HEK293 (cell line): ENCODE measurements around the gene GCLM.

Experiments
- IKZF3 ChIP-seq: fragments of 450-650 bp; IDR thresholded peaks from 2 replicates; pipeline ENCODE4 v1.5.0; 2018; ENCODE audit warnings: missing biosample characterization, mild to moderate bottlenecking, missing genetic modification characterization, moderate library complexity
- KLF8 ChIP-seq: fragments of 450-650 bp; formaldehyde crosslinking; IDR thresholded peaks from 2 replicates; pipeline ENCODE4 v1.5.1; 2016; ENCODE audit warnings: missing biosample characterization, missing genetic modification characterization
- KLF9 ChIP-seq: fragments of 450-650 bp; formaldehyde crosslinking; IDR thresholded peaks from 2 replicates; pipeline ENCODE4 v1.5.1; 2016; ENCODE audit warnings: missing biosample characterization, missing genetic modification characterization, low read depth
- SP3 ChIP-seq: fragments of 450-650 bp; formaldehyde crosslinking; IDR thresholded peaks from 2 replicates; pipeline ENCODE4 v1.5.1; 2016; ENCODE audit warnings: missing biosample characterization, missing genetic modification characterization
- SP7 ChIP-seq: fragments of 450-650 bp; formaldehyde crosslinking; IDR thresholded peaks from 2 replicates; pipeline ENCODE4 v1.5.1; 2016; ENCODE audit warnings: missing biosample characterization, missing genetic modification characterization
- YY1 ChIP-seq: fragments of 450-650 bp; formaldehyde crosslinking; IDR thresholded peaks from 2 replicates; pipeline ENCODE4 v1.5.1; 2018; ENCODE audit warnings: missing biosample characterization, missing genetic modification characterization
- ZBTB20 ChIP-seq: fragments of 450-650 bp; formaldehyde crosslinking; IDR thresholded peaks from 2 replicates; pipeline ENCODE4 v1.5.1; 2016; ENCODE audit warnings: missing biosample characterization, missing genetic modification characterization
- ZBTB8A ChIP-seq: fragments of 450-650 bp; formaldehyde crosslinking; IDR thresholded peaks from 2 replicates; pipeline ENCODE4 v1.5.1; 2016; ENCODE audit warnings: missing biosample characterization, missing genetic modification characterization
- ZFP37 ChIP-seq: fragments of 450-650 bp; formaldehyde crosslinking; IDR thresholded peaks from 2 replicates; pipeline ENCODE4 v1.5.1; 2016; ENCODE audit warnings: missing biosample characterization, missing genetic modification characterization
- ZNF146 ChIP-seq: fragments of 450-650 bp; formaldehyde crosslinking; IDR thresholded peaks from 2 replicates; pipeline ENCODE4 v1.5.1; 2016; ENCODE audit warnings: missing biosample characterization, missing genetic modification characterization
- ZNF155 ChIP-seq: fragments of 450-650 bp; formaldehyde crosslinking; IDR thresholded peaks from 2 replicates; pipeline ENCODE4 v1.5.1; 2016; ENCODE audit warnings: missing biosample characterization, missing genetic modification characterization
- ZNF184 ChIP-seq: fragments of 450-650 bp; IDR thresholded peaks from 2 replicates; pipeline ENCODE4 v1.5.1; 2018; ENCODE audit warnings: missing biosample characterization, mild to moderate bottlenecking, missing genetic modification characterization
- ZNF335 ChIP-seq: fragments of 450-650 bp; formaldehyde crosslinking; conservative IDR thresholded peaks from 2 replicates; pipeline ENCODE4 v1.5.1; 2016; ENCODE audit warnings: missing biosample characterization, missing genetic modification characterization
- ZNF423 ChIP-seq: fragments of 450-650 bp; formaldehyde crosslinking; IDR thresholded peaks from 2 replicates; pipeline ENCODE4 v1.5.1; 2016; ENCODE audit warnings: missing biosample characterization, missing genetic modification characterization
- ZNF433 ChIP-seq: fragments of 450-650 bp; formaldehyde crosslinking; IDR thresholded peaks from 2 replicates; pipeline ENCODE4 v1.5.1; 2016; ENCODE audit warnings: missing biosample characterization, missing genetic modification characterization, low read depth
- ZNF473 ChIP-seq: fragments of 450-650 bp; formaldehyde crosslinking; IDR thresholded peaks from 2 replicates; pipeline ENCODE4 v1.5.1; 2017; ENCODE audit warnings: missing biosample characterization, missing genetic modification characterization
- ZNF510 ChIP-seq: fragments of 450-650 bp; formaldehyde crosslinking; IDR thresholded peaks from 2 replicates; pipeline ENCODE4 v1.5.1; 2018; ENCODE audit warnings: mild to moderate bottlenecking, missing genetic modification characterization, missing biosample characterization; ENCODE audit not compliant: insufficient replicate concordance
- ZNF530 ChIP-seq: fragments of 450-650 bp; formaldehyde crosslinking; IDR thresholded peaks from 2 replicates; pipeline ENCODE4 v1.5.1; 2016; ENCODE audit warnings: low read depth, missing biosample characterization, missing genetic modification characterization
- ZNF561 ChIP-seq: fragments of 450-650 bp; IDR thresholded peaks from 2 replicates; pipeline ENCODE4 v1.5.1; 2018; ENCODE audit warnings: missing biosample characterization, missing genetic modification characterization, borderline replicate concordance
- ZNF610 ChIP-seq: fragments of 450-650 bp; formaldehyde crosslinking; IDR thresholded peaks from 2 replicates; pipeline ENCODE4 v1.5.1; 2016; ENCODE audit warnings: missing biosample characterization, missing genetic modification characterization, borderline replicate concordance
- ZNF701 ChIP-seq: fragments of 450-650 bp; formaldehyde crosslinking; IDR thresholded peaks from 2 replicates; pipeline ENCODE4 v1.5.1; 2016; ENCODE audit warnings: missing biosample characterization, missing genetic modification characterization
- ZNF830 ChIP-seq: fragments of 450-650 bp; IDR thresholded peaks from 2 replicates; pipeline ENCODE4 v1.5.0; 2018; ENCODE audit warnings: missing biosample characterization, missing genetic modification characterization, low read depth, mild to moderate bottlenecking, moderate library complexity
- ZSCAN30 ChIP-seq: fragments of 450-650 bp; IDR thresholded peaks from 2 replicates; pipeline ENCODE4 v1.5.1; 2018; ENCODE audit warnings: missing biosample characterization, mild to moderate bottlenecking, missing genetic modification characterization, moderate library complexity
- TF ChIP-seq, protein P1 (sequence below): fragments of 450-650 bp; formaldehyde crosslinking; IDR thresholded peaks from 2 replicates; pipeline ENCODE4 v1.5.1; 2016; ENCODE audit warnings: missing biosample characterization, missing genetic modification characterization
- TF ChIP-seq, protein P2 (sequence below): fragments of 450-650 bp; IDR thresholded peaks from 2 replicates; pipeline ENCODE4 v1.5.1; 2018; ENCODE audit warnings: missing biosample characterization, mild to moderate bottlenecking, missing genetic modification characterization
- TF ChIP-seq, protein P3 (sequence below): fragments of 450-650 bp; formaldehyde crosslinking; IDR thresholded peaks from 2 replicates; pipeline ENCODE4 v1.5.1; 2017; ENCODE audit warnings: missing biosample characterization, missing genetic modification characterization
- TF ChIP-seq, protein P4 (sequence below): IDR thresholded peaks from 2 replicates; pipeline ENCODE4 v1.6.1; 2011; ENCODE audit warnings: mild to moderate bottlenecking, low read depth, low read length, borderline replicate concordance
- TF ChIP-seq, protein P5 (sequence below): fragments of 450-650 bp; formaldehyde crosslinking; IDR thresholded peaks from 2 replicates; pipeline ENCODE4 v1.5.1; 2016; ENCODE audit warnings: missing biosample characterization, missing genetic modification characterization
- TF ChIP-seq, protein P6 (sequence below): fragments of 450-650 bp; formaldehyde crosslinking; IDR thresholded peaks from 2 replicates; pipeline ENCODE4 v1.5.1; 2016; ENCODE audit warnings: missing biosample characterization, missing genetic modification characterization

The GCLM gene

DNA sequence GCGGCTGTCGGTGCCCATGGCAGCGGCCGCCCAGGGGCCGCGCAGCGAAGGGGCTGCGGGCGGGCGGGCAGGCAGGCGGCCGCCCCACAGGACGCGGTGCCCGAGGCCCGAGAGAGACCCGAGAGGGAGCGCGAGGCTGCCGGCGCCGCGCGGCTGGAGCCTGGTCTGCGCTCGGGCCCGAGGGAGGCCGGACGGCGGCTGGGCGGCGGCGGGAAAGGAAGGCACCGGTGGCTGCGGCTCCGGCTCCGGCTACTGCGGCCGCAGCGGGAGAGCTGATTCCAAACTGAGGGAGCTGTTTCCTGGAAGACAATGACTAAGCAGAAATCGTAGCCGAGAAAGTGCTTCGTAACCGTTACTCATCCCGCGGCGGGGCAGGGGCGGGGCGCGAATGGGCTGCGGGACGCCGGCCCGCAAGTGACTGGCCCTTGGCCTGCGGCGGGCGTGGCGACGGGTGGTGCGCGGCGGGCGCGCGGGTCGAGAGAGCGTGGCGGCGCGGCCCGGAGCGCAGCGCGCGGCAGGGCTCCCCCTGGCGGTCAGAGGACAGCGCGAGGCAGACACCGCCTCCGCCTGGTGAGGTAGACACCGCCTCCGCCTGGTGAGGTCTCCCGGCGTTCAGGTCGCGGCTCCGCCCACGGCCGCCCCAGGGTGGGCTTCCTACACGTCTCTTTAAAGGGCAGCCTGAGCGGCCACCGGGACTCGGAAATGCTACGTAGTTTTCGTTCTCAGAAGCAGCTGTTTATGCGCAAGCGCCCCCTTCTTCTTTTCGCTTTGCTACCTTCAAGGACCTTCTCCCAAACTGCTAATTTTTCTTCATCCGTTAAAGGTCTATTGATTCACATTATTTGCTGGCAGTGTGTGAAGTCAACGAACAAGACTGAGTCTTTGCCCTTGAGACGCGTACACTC lies at the start of gene GCLM (continued):
- TF ChIP-seq, protein P1, sequence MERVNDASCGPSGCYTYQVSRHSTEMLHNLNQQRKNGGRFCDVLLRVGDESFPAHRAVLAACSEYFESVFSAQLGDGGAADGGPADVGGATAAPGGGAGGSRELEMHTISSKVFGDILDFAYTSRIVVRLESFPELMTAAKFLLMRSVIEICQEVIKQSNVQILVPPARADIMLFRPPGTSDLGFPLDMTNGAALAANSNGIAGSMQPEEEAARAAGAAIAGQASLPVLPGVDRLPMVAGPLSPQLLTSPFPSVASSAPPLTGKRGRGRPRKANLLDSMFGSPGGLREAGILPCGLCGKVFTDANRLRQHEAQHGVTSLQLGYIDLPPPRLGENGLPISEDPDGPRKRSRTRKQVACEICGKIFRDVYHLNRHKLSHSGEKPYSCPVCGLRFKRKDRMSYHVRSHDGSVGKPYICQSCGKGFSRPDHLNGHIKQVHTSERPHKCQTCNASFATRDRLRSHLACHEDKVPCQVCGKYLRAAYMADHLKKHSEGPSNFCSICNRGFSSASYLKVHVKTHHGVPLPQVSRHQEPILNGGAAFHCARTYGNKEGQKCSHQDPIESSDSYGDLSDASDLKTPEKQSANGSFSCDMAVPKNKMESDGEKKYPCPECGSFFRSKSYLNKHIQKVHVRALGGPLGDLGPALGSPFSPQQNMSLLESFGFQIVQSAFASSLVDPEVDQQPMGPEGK (tag by site-specific recombination): peak; percentile 73
- TF ChIP-seq ZBTB20 (peak; percentile 35; the same call in 1 of the 2 replicates), ZFP37 (tag by site-specific recombination) (no peak), ZNF423 (peak; percentile 96), ZNF701 (tag by site-specific recombination) (no peak), ZNF155 (no peak), ZNF830 (tag by site-specific recombination) (no peak), ZNF510 (no peak), SP7 (tag by site-specific recombination) (peak; percentile 56; the same call in 1 of the 2 replicates), IKZF3 (tag by site-specific recombination) (peak; percentile 88; the same call in 1 of the 2 replicates), SP3 (tag by site-specific recombination) (peak; percentile 75), YY1 (tag by site-specific recombination) (peak; percentile 32; the same call in 1 of the 2 replicates), KLF9 (tag by site-specific recombination) (peak; percentile 57), ZBTB8A (tag by site-specific recombination) (peak; percentile 95), ZNF184 (tag by site-specific recombination) (peak; percentile 48; the same call in 1 of the 2 replicates), ZNF473 (no peak), ZNF561 (tag by site-specific recombination) (peak; percentile 81), KLF8 (tag by site-specific recombination) (peak; percentile 65; the same call in 1 of the 2 replicates), ZNF610 (peak; percentile 26; the same call in 1 of the 2 replicates), ZNF433 (no peak), ZSCAN30 (tag by site-specific recombination) (peak; percentile 73; the same call in 1 of the 2 replicates), ZNF530 (tag by site-specific recombination) (no peak), ZNF146 (0 out of 2 replicates have a peak, but pooled peaks have one; percentile 3), ZNF335 (peak; percentile 79)
- TF ChIP-seq, protein P2, sequence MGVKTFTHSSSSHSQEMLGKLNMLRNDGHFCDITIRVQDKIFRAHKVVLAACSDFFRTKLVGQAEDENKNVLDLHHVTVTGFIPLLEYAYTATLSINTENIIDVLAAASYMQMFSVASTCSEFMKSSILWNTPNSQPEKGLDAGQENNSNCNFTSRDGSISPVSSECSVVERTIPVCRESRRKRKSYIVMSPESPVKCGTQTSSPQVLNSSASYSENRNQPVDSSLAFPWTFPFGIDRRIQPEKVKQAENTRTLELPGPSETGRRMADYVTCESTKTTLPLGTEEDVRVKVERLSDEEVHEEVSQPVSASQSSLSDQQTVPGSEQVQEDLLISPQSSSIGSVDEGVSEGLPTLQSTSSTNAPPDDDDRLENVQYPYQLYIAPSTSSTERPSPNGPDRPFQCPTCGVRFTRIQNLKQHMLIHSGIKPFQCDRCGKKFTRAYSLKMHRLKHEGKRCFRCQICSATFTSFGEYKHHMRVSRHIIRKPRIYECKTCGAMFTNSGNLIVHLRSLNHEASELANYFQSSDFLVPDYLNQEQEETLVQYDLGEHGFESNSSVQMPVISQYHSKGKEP (tag by site-specific recombination): peak; percentile 52; the same call in 1 of the 2 replicates
- TF ChIP-seq, protein P3, sequence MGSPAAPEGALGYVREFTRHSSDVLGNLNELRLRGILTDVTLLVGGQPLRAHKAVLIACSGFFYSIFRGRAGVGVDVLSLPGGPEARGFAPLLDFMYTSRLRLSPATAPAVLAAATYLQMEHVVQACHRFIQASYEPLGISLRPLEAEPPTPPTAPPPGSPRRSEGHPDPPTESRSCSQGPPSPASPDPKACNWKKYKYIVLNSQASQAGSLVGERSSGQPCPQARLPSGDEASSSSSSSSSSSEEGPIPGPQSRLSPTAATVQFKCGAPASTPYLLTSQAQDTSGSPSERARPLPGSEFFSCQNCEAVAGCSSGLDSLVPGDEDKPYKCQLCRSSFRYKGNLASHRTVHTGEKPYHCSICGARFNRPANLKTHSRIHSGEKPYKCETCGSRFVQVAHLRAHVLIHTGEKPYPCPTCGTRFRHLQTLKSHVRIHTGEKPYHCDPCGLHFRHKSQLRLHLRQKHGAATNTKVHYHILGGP: peak; percentile 92
- TF ChIP-seq, protein P4, sequence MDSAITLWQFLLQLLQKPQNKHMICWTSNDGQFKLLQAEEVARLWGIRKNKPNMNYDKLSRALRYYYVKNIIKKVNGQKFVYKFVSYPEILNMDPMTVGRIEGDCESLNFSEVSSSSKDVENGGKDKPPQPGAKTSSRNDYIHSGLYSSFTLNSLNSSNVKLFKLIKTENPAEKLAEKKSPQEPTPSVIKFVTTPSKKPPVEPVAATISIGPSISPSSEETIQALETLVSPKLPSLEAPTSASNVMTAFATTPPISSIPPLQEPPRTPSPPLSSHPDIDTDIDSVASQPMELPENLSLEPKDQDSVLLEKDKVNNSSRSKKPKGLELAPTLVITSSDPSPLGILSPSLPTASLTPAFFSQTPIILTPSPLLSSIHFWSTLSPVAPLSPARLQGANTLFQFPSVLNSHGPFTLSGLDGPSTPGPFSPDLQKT: no peak
- TF ChIP-seq, protein P5, sequence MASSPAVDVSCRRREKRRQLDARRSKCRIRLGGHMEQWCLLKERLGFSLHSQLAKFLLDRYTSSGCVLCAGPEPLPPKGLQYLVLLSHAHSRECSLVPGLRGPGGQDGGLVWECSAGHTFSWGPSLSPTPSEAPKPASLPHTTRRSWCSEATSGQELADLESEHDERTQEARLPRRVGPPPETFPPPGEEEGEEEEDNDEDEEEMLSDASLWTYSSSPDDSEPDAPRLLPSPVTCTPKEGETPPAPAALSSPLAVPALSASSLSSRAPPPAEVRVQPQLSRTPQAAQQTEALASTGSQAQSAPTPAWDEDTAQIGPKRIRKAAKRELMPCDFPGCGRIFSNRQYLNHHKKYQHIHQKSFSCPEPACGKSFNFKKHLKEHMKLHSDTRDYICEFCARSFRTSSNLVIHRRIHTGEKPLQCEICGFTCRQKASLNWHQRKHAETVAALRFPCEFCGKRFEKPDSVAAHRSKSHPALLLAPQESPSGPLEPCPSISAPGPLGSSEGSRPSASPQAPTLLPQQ: peak; percentile 40
- TF ChIP-seq, protein P6, sequence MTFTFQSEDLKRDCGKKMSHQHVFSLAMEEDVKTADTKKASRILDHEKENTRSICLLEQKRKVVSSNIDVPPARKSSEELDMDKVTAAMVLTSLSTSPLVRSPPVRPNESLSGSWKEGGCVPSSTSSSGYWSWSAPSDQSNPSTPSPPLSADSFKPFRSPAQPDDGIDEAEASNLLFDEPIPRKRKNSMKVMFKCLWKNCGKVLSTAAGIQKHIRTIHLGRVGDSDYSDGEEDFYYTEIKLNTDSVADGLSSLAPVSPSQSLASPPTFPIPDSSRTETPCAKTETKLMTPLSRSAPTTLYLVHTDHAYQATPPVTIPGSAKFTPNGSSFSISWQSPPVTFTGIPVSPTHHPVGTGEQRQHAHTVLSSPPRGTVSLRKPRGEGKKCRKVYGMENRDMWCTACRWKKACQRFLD (tag by site-specific recombination): no peak
